NCI-H2227 (cell line): Measurements from ENCODE around the gene KCND3.

ENCODE experiments used
- DNase-seq: peaks from one replicate; lab custom pipeline; 2025; ENCODE audit not compliant: unreplicated experiment; lab: John Stamatoyannopoulos, UW

The KCND3 gene

GRCh38 chr1:111988743-111989453, 570 bp downstream of the KCND3 start:
- DNase-seq: peak; percentile 28

GRCh38 chr1:111988377-111988742, 1.1 kb downstream of the KCND3 start:
- DNase-seq: no peak

- no peak for DNase-seq
Observed at GRCh38 chr1:111987502-111987901, 2.0 kb downstream of the KCND3 start.

GRCh38 chr1:111983500-111983899, 6.0 kb downstream of the KCND3 start:
- no peak for DNase-seq

- DNase-seq: no peak
Observed at GRCh38 chr1:111982428-111982827, 7.0 kb downstream of the KCND3 start.

- no peak for DNase-seq
Observed at GRCh38 chr1:111981871-111982270, 7.6 kb downstream of the KCND3 start.

GRCh38 chr1:111981090-111981489, 8.4 kb downstream of the KCND3 start:
- DNase-seq: no peak

- peak; percentile 16 for DNase-seq
Observed at GRCh38 chr1:111980686-111981085, 8.8 kb downstream of the KCND3 start.

GRCh38 chr1:111978695-111979094, 10.8 kb downstream of the KCND3 start:
- DNase-seq: no peak

GRCh38 chr1:111977378-111977777, 12.1 kb downstream of the KCND3 start:
- DNase-seq: no peak

GRCh38 chr1:111976842-111977241, 12.6 kb downstream of the KCND3 start:
- DNase-seq: no peak

GRCh38 chr1:111976332-111976731, 13.1 kb downstream of the KCND3 start:
- no peak for DNase-seq

GRCh38 chr1:111973150-111973790, 16.2 kb downstream of the KCND3 start:
- peak; percentile 46 for DNase-seq

- DNase-seq: no peak
Observed at GRCh38 chr1:111971396-111971795, 18.1 kb downstream of the KCND3 start.

- DNase-seq: no peak
Observed at GRCh38 chr1:111968511-111968910, 21.0 kb downstream of the KCND3 start.

- DNase-seq: no peak
Observed at GRCh38 chr1:111967886-111968285, 21.6 kb downstream of the KCND3 start.

- peak; percentile 21 for DNase-seq
Observed at GRCh38 chr1:111967067-111967690, 22.3 kb downstream of the KCND3 start.

- no peak for DNase-seq
Observed at GRCh38 chr1:111965781-111966443, 23.6 kb downstream of the KCND3 start.

- DNase-seq: peak; percentile 29
Observed at GRCh38 chr1:111963985-111964738, 25.3 kb downstream of the KCND3 start.

GRCh38 chr1:111961773-111962565, 27.5 kb downstream of the KCND3 start:
- DNase-seq: no peak
